HL-60 (cell line): ENCODE data around the gene FGA.

ENCODE experiments used
- DNase-seq, 2 experiments: peaks; one replicate each; pipeline ENCODE4 v3.0.0-alpha.2; 2010 to 2020; ENCODE audit warnings: low read depth in 1 of 2, low spot score in 1 of 2
- H3K27ac ChIP-seq: fragments of 250-450 bp; sonication (Bioruptor Pico); replicated peaks from 2 replicates; pipeline ENCODE4 v1.5.1; 2020; ENCODE audit warnings: mild to moderate bottlenecking, moderate library complexity
- H3K27me3 ChIP-seq: fragments of 250-450 bp; sonication (Bioruptor Pico); 2 replicates; pipeline ENCODE4 v1.5.1; 2021; ENCODE audit warnings: mild to moderate bottlenecking, moderate library complexity; ENCODE audit not compliant: insufficient read depth, poor library complexity, severe bottlenecking
- H3K4me3 ChIP-seq: replicated peaks from 2 replicates; pipeline ENCODE4 v1.5.1; 2011; ENCODE audit warnings: mild to moderate bottlenecking, control low read depth, low read length; ENCODE audit not compliant: insufficient read depth
- GABPA ChIP-seq: IDR thresholded peaks from 2 replicates; pipeline ENCODE4 v1.6.1; 2012; ENCODE audit warnings: low read depth
- POLR2AphosphoS5 ChIP-seq: IDR thresholded peaks from 2 replicates; pipeline ENCODE4 v1.6.1; 2012; ENCODE audit warnings: low read depth
- SPI1 ChIP-seq: IDR thresholded peaks from 2 replicates; pipeline ENCODE4 v1.6.1; 2012; ENCODE audit warnings: low read depth, mild to moderate bottlenecking, borderline replicate concordance
- long read RNA-seq: library from polyadenylated mRNA; unstranded; transcript quantifications from one replicate; pipeline ENCODE4 v2.0.0, GENCODE V29; 2020
- TF ChIP-seq, protein P1 (sequence below): IDR thresholded peaks from 2 replicates; pipeline ENCODE4 v1.6.1; 2012; ENCODE audit warnings: low read depth; ENCODE audit not compliant: insufficient replicate concordance
- TF ChIP-seq, protein P2 (sequence below): IDR thresholded peaks from one replicate; pipeline ENCODE4 v1.5.1; 2011; ENCODE audit warnings: low read length, control low read depth, inconsistent platforms; ENCODE audit not compliant: insufficient read depth

The FGA gene
- long read RNA-seq, result 0 reads

DNA sequence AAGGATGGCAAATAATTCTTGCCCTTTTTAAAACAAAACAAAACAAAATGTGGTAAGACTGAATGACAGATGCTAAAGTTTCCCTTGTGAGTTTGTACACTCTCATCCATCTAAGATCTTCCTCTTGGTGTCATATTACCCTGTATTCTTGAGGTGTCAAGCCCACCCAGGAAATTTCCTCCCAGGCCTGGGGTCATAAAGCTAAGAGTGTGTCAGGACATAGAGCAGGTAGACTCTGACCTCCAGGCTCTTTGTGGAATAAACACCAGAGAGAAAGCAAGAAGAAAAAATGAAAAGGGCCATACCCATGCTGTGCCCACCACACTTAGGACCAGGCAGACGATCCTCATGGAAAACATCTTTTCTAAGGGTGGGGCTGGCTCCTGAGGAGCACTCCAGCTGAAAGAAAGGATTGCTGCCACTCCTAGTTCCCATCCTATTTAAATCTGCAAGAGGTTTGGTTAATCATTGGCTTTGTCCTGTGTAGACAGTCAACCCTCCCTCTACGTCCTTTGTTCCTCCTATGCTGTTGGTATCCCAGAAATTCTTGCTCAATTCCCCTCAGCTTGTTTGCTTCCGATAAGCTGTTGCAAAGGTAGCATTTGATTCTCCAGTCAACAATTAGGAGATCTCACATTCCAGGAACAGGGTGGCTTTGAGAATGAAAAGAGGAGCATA lies at the start of gene FGA:
FGA (minus strand) TSS at position 414 of the 678 bp plus-strand sequence; CDS start at position 359, 55 bp downstream.
- no peak for DNase-seq
- TF ChIP-seq, protein P1, sequence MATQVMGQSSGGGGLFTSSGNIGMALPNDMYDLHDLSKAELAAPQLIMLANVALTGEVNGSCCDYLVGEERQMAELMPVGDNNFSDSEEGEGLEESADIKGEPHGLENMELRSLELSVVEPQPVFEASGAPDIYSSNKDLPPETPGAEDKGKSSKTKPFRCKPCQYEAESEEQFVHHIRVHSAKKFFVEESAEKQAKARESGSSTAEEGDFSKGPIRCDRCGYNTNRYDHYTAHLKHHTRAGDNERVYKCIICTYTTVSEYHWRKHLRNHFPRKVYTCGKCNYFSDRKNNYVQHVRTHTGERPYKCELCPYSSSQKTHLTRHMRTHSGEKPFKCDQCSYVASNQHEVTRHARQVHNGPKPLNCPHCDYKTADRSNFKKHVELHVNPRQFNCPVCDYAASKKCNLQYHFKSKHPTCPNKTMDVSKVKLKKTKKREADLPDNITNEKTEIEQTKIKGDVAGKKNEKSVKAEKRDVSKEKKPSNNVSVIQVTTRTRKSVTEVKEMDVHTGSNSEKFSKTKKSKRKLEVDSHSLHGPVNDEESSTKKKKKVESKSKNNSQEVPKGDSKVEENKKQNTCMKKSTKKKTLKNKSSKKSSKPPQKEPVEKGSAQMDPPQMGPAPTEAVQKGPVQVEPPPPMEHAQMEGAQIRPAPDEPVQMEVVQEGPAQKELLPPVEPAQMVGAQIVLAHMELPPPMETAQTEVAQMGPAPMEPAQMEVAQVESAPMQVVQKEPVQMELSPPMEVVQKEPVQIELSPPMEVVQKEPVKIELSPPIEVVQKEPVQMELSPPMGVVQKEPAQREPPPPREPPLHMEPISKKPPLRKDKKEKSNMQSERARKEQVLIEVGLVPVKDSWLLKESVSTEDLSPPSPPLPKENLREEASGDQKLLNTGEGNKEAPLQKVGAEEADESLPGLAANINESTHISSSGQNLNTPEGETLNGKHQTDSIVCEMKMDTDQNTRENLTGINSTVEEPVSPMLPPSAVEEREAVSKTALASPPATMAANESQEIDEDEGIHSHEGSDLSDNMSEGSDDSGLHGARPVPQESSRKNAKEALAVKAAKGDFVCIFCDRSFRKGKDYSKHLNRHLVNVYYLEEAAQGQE, result no peak
- no peak for TF ChIP-seq POLR2AphosphoS5
- TF ChIP-seq, protein P2, sequence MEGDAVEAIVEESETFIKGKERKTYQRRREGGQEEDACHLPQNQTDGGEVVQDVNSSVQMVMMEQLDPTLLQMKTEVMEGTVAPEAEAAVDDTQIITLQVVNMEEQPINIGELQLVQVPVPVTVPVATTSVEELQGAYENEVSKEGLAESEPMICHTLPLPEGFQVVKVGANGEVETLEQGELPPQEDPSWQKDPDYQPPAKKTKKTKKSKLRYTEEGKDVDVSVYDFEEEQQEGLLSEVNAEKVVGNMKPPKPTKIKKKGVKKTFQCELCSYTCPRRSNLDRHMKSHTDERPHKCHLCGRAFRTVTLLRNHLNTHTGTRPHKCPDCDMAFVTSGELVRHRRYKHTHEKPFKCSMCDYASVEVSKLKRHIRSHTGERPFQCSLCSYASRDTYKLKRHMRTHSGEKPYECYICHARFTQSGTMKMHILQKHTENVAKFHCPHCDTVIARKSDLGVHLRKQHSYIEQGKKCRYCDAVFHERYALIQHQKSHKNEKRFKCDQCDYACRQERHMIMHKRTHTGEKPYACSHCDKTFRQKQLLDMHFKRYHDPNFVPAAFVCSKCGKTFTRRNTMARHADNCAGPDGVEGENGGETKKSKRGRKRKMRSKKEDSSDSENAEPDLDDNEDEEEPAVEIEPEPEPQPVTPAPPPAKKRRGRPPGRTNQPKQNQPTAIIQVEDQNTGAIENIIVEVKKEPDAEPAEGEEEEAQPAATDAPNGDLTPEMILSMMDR, result no peak
- TF ChIP-seq SPI1, result no peak
- TF ChIP-seq GABPA, result no peak

DNA sequence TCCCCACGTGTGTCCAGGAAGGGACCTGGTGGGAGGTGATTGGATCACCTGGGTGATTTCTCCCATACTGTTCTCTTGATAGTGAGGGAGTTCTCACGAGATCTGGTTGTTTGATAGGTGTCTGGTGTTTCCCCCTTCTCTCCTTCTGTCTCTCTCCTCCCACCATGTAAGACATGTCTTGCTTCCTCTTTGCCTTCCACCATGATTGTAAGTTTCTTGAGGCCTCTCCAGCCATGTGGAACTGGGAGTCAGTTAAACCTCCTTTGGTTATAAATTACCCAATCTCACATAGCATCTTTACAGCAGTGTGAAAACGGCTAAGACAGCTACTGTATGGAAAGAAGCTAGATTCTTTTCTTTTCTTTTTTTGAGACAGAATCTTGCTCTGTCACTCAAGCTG lies 43.5 kb upstream of the FGA start:
- Histone ChIP-seq H3K27me3 (no peaks in the 10 kb centered on the region), H3K27ac (no peak overlapping the region), H3K4me3 (no peak overlapping the region)
- no peak for DNase-seq
- TF ChIP-seq GABPA (no peak), POLR2AphosphoS5 (no peak), SPI1 (no peak)

More for the DNA sequence above, at the start of gene FGA:
- H3K4me3 ChIP-seq, result no peak within 1 kb of the TSS
- no peak within 1 kb of the TSS for H3K27ac ChIP-seq
- H3K27me3 ChIP-seq, result peaks cover 3% of the 10 kb centered on the region

DNA sequence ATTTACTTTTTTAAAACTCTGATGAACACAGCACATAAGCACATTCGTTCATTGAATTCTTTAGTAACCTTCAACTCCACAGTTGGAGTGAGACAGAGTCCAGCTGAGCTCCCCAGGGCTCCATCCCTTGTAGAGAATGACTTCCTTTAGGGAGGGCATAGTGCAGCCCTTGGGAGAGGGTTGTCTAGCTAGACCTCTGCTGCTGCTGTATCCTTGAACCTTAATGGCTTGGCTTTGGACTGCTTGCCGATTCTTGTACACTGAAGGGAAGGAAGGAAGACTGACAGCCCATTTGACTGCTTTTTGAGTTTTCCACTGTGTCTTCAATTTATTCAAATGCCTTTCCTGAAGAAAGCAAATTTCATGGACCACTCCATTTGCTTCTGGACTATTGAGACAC lies 41.3 kb upstream of the FGA start:
- DNase-seq, result no peak
- TF ChIP-seq, protein P1, result no peak
- TF ChIP-seq POLR2AphosphoS5 (no peak), GABPA (no peak), SPI1 (no peak)
- TF ChIP-seq, protein P2, result no peak
- Histone ChIP-seq H3K27ac (no peak overlapping the region), H3K4me3 (no peak overlapping the region), H3K27me3 (peaks cover 2% of the 10 kb centered on the region)

DNA sequence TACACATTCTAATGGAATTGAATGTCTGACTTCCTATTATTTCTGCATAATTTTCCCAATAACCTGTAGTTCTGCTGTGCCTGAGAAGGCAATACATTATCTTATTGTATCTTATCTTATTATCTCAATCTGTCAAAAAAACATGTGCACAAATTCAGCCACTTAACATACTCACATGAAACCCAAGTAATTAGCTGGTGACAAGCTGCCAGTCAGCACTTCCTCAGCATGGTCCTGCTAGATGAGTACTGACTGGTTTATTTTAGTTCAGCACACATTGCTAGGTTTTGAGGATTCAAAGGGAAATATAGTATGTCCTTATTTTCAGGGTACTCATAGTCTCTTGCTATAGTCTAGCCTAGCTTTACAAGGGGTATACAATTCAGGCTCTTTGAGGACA lies 39.8 kb upstream of the FGA start:
- no peak for TF ChIP-seq POLR2AphosphoS5
- TF ChIP-seq, protein P1, result no peak
- TF ChIP-seq, protein P2, result no peak
- no peak for TF ChIP-seq GABPA
- no peak for TF ChIP-seq SPI1
- Histone ChIP-seq H3K4me3 (no peak overlapping the region), H3K27me3 (peaks cover 4% of the 10 kb centered on the region), H3K27ac (no peak overlapping the region)
- no peak for DNase-seq
